ENCODE results near the gene STXBP4. TPM values are rescaled to one million over a fixed set of nuclear protein-coding genes. Genes with fewer than 3 reads are reported as not detected.

STXBP4 gene
- polyA plus RNA-seq, 1 donor, result 22.1 TPM

- no peak for DNase-seq
Observed at GRCh38 chr17:55117164-55117563, 148.6 kb downstream of the STXBP4 start.

GRCh38 chr17:55120651-55121050 lies 152.1 kb downstream of the STXBP4 start:
- no peak for DNase-seq

- no peak for DNase-seq
Observed at GRCh38 chr17:55121268-55121667, 152.7 kb downstream of the STXBP4 start.

GRCh38 chr17:55122114-55122513 lies 153.5 kb downstream of the STXBP4 start:
- no peak for DNase-seq

GRCh38 chr17:55124730-55125360 lies 156.3 kb downstream of the STXBP4 start:
- DNase-seq, result no peak

GRCh38 chr17:55133583-55133982 lies 165.0 kb downstream of the STXBP4 start:
- no peak for DNase-seq

DNA sequence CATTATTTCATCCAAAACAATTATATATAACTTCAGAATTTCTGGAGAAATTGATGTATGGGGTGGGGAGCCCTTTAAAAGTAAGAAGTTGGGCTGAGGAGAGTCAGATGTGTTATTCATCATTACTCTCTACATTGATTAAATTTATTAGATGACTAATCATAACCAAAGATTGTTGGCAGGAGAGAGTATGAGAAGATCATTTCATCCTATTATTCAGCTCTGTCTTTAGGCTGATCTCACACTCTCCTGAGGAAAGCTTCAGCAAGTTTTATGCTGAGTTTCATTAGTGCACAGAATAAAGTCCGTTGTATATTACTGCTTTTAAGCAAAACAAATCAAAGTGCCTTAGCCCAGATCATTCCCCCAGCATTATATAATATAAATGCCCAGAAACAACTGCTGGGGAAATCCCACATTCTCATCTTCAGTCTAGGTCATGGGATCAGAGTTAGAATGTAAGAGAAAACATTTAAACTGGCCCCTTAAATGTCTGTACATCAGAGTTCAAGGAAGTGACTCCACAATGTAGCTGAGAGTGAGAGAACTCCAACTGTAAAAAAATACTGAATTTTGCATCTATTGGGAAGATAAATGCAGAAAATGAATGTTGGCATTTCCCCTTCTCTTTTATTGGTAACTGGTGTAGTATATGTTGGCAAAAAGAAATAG lies 166.1 kb downstream of the STXBP4 start:
- no peak for DNase-seq

DNA sequence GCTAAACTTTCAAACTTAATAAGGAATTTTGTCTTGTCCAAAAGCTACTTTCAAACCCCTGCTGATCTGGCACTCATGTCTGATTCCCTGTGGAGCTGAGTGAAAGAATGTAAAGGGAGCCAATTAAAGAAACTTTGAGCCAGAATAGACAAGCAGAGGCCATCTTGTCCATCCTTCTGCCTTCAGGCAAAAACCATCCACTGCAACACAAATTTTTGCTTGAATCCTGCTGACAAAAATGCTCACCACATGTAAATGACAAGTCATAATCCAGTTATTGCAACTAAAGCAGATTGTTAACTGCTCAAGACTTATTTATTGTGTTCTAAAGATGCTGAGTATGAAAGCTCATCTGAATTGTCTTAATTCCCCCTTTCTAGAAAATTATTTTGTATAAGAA lies 172.2 kb downstream of the STXBP4 start:
- no peak for DNase-seq

DNA sequence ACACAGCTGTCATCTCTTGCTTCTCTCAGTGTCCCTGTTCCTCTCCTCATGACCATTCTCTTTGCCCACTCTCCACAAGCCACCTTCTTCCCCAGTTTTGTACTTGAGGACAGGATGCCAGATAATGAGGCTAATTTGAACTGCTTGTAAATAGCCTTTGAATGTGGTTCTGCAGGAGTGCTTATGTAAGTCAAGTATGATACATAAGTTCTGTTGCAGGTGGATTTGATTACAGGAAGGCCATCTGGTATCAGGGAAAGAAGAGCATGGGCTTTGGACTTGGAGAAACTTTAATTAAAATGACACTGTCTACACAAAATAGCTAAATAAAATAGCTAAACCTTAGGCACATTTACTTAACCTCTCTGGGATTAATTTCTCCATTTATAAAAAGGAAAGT lies 176.0 kb downstream of the STXBP4 start:
- no peak for DNase-seq

GRCh38 chr17:55149485-55149884 lies 180.9 kb downstream of the STXBP4 start:
- no peak for DNase-seq

- no peak for DNase-seq
Observed at GRCh38 chr17:55152236-55152635, 183.7 kb downstream of the STXBP4 start.

GRCh38 chr17:55154101-55154500 lies 185.5 kb downstream of the STXBP4 start:
- no peak for DNase-seq

DNA sequence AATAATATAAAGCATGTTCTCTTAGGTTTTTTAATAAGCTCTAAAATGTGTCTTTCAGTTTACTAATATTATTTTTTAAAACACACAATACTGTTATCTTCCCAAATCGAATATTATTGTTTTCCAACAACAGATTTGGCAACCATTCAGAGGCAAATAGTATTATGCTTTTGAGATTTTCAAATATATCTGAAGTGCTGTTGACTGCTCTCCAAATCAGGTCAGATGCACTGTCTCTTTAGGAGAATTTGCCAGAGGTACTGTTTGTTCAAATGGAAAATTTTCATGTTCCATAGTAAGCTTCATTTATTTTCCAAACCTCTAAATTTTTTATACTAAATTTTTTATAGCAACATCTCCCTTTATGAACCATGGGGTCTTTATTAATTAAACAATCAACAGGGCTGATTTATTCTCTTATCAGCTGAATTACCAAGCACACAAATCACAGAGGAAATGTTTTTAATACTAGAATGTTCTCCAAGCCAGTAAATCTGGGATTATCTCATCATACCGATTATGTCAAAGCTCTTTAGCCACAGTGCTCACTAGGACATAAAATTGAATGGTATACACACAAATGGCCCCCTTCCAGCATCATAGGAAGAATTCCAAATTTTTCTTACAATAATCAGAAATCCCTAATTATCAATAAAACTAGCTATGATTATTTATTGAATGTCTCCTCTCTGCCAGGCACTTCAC lies 187.4 kb downstream of the STXBP4 start:
- no peak for DNase-seq

GRCh38 chr17:55157165-55157564 lies 188.6 kb downstream of the STXBP4 start:
- DNase-seq, result peak; percentile 30

- no peak for DNase-seq
Observed at GRCh38 chr17:55158439-55158838, 189.9 kb downstream of the STXBP4 start.

- no peak for DNase-seq
Observed at GRCh38 chr17:55159251-55159650, 190.7 kb downstream of the STXBP4 start.

GRCh38 chr17:55160501-55160900 lies 191.9 kb downstream of the STXBP4 start:
- no peak for DNase-seq

DNA sequence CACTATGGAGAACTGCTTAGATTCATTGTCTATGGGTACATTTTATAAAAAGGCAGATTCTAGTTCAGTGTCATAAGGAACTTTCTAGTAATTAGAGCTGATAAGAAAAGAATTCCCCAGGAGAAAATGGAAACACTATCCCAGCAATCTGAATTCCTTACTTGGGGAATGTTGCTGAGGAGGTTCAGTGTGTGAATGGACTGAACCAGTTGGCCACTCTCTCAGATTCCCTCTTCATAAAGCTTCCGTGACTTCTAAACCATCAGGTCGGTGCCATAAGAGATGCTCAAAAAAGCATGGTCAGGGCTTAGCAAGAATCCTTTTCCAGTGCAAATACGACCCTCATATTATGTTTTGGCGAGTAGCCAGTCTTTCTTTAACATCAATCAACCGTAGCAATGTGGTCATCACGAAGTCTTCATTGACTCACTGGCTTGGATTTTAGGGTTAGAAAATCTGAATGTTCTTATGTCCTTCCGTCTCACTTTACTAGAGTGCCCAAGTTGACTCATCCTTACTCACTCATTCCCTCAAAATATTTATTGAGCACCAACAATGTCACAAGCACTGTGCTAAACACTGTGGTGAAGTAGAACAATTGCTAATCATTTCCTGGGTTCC lies 193.5 kb downstream of the STXBP4 start:
- no peak for DNase-seq

GRCh38 chr17:55162556-55162946 lies 194.0 kb downstream of the STXBP4 start:
- no peak for DNase-seq

DNA sequence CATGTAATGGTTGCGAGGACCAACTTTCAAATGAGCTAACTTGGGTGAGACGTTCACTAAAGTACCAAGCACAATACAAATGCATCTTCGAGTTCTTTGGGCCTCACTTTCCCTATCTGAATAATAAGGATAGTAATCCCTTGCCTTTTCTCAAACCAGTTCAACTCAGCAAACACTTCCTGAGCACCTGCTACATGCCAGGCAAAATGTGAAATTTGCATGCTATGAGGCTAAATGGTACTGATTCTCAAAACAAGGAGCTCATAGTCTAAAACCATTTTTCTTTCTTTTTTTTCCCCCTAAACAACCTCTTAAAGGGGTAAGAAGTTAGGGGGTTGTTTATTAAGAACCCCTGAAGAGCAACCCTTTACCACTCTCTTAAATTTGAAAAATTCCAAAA lies 194.8 kb downstream of the STXBP4 start:
- no peak for DNase-seq

GRCh38 chr17:55166506-55166905 lies 197.9 kb downstream of the STXBP4 start:
- no peak for DNase-seq

DNA sequence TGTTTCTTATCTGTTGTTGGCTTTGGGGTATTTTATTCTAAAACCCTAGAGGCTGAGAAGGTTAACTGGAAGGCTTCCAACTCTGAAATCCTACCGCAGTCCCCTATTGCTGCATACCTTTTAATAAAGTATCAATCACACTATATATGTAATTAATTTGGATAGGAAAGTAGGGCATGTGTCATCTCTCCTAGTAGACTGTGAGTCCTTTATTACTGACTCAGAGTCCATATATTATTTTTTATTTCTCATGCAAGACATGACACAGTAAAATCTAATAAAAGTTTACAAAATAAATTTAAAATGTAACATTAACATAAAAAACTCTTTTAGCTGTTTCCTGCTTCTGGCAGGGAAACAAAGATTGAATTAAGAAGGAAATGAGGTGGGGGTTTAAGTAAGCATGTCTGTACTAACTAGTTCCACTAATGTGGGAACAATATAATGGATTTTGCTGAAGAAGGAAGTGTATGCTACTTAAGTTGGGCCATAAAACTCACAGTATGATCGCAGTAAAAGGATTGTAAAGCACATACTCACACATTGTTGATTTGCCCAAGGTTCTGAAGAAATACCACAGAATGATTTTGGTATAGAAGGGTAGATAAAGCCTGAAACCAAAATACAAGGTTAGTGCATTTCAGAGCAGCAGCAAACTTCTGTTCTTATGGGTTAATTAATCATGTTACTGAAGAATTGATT lies 198.6 kb downstream of the STXBP4 start:
- DNase-seq, result peak; percentile 12

Measured in left kidney (tissue), 2 donors.